ENCODE results near the gene ZNF740.

GRCh38 chr12:53223389-53224060 is 43.0 kb downstream of the ZNF740 start:
- TF ChIP-seq CTCF (IDR thresholded peaks at IDR 0.05) (no peak), ZFX (IDR thresholded peaks at IDR 0.05; ENCODE audit: borderline replicate concordance) (no peak)
